ENCODE results near the gene EPB41L3.

DNA sequence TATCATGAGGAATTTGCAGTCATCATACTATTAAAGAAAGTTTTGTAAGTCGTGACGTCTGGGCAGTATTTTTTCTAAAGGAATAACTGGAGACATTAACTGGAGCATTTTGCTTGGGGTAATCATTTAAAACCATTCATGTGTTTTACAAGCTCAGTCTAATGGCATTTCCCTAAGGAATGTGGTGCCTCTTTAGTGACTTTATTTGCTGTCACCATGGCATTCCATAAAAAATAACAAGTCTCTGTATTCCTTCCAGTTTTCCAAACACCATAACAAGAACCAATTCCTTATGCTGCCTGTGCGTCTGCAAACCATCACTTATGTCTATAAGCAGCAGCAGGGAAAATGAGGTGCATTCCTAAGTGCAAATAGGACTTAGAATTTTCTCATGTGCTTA, 82.8 kb downstream of the EPB41L3 start:
- TF ChIP-seq, protein P1, sequence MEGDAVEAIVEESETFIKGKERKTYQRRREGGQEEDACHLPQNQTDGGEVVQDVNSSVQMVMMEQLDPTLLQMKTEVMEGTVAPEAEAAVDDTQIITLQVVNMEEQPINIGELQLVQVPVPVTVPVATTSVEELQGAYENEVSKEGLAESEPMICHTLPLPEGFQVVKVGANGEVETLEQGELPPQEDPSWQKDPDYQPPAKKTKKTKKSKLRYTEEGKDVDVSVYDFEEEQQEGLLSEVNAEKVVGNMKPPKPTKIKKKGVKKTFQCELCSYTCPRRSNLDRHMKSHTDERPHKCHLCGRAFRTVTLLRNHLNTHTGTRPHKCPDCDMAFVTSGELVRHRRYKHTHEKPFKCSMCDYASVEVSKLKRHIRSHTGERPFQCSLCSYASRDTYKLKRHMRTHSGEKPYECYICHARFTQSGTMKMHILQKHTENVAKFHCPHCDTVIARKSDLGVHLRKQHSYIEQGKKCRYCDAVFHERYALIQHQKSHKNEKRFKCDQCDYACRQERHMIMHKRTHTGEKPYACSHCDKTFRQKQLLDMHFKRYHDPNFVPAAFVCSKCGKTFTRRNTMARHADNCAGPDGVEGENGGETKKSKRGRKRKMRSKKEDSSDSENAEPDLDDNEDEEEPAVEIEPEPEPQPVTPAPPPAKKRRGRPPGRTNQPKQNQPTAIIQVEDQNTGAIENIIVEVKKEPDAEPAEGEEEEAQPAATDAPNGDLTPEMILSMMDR (IDR thresholded peaks at IDR 0.05), result no peak
- no peak for TF ChIP-seq POLR2AphosphoS5 (IDR thresholded peaks at IDR 0.05)

All from suprapubic skin (tissue), 3 donors.